GM20000 (cell line): Measurements from ENCODE around the gene NOL4L.

Experiments
- DNase-seq: peaks from one replicate; pipeline ENCODE4 v3.0.0; 2012; ENCODE audit warnings: low spot score
- TF ChIP-seq, protein P1 (sequence below): IDR thresholded peaks from 2 replicates; pipeline ENCODE4 v1.5.1; 2012; ENCODE audit warnings: mild to moderate bottlenecking, control low read depth; ENCODE audit errors: extremely low read depth, missing control alignments

NOL4L gene

DNA sequence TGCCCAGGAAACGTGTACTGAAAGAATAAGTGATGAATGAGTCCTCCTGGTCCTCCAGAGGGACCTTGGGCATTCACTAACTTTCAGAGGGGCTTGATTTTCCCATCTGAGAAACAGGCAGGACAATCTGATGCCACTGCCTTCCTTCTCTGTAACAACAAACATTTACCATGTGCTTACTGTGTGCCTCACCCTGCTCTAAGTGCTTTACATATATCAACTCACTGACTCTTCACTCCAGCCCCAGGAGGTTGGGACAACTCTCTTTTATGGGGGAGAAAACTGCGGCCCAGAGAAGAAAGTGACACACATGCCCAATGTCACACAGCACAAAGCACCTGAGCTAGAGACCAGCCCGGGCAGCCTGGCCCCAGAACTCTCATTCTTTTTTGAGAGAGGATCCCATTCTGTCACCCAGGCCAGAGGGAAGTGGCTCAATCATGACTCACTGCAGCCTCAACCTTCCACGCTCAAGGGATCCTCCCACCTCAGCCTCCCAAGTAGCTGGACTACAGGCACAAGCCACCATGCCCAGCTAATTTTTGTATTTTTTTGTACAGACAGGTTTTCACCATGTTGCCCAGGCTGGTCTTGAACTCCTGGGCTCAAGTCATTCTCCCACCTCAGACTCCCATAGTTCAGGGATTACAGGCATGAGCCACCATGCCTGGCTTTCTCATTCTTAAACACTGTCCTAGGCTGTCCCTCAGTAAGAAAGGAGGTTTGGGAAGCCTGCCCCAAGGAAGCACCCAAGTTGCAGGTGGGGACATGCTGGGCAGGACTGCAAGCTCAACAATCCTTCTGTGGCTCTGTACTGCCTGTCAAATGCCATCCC is 38.0 kb downstream of the NOL4L start:
- TF ChIP-seq, protein P1, sequence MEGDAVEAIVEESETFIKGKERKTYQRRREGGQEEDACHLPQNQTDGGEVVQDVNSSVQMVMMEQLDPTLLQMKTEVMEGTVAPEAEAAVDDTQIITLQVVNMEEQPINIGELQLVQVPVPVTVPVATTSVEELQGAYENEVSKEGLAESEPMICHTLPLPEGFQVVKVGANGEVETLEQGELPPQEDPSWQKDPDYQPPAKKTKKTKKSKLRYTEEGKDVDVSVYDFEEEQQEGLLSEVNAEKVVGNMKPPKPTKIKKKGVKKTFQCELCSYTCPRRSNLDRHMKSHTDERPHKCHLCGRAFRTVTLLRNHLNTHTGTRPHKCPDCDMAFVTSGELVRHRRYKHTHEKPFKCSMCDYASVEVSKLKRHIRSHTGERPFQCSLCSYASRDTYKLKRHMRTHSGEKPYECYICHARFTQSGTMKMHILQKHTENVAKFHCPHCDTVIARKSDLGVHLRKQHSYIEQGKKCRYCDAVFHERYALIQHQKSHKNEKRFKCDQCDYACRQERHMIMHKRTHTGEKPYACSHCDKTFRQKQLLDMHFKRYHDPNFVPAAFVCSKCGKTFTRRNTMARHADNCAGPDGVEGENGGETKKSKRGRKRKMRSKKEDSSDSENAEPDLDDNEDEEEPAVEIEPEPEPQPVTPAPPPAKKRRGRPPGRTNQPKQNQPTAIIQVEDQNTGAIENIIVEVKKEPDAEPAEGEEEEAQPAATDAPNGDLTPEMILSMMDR = no peak
- DNase-seq = no peak

DNA sequence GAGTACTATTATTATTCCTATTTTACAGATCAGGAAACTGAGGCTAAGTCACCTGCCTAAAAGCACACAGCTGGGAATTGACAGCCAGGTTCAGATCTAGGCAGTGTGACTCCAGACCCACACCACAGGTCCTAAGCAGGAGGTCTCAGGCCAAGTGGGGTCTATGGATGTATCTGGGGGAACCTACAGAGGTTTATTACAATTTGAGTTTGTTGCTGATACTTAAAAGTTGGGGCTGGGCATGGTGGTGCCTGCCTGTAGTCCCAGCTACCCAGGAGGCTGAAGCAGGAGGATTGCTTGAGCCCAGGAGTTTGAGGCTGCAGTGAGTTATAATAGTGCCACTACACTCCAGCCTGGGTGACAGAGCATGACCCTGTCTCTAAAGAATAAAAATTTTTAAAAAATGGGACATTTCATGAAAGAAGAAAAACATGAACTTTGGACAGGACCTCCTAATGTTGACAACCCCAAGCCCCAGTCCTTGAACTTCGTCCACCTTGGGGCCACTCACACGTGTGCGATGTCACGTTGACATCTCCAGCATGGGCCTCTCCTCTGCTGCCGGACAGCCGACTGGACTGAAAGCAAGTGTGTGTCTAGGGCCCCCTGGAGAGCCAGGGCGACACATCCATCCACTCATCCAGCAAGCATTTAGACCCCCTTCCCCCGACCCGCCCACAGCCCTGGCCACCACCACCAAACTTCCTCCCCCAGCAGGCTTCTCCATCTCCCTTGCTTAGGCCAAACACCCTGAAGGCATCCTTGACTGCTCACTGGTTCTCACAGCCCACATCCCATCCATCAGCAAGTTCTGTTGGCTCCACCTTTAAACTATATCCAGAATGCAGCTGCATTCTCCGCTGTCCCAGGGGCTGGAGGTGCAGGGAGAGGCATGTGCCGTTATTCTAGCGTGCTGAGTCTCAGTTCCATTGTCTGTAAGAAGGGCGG is 40.0 kb downstream of the NOL4L start:
- TF ChIP-seq, protein P1 = no peak
- DNase-seq = no peak

DNA sequence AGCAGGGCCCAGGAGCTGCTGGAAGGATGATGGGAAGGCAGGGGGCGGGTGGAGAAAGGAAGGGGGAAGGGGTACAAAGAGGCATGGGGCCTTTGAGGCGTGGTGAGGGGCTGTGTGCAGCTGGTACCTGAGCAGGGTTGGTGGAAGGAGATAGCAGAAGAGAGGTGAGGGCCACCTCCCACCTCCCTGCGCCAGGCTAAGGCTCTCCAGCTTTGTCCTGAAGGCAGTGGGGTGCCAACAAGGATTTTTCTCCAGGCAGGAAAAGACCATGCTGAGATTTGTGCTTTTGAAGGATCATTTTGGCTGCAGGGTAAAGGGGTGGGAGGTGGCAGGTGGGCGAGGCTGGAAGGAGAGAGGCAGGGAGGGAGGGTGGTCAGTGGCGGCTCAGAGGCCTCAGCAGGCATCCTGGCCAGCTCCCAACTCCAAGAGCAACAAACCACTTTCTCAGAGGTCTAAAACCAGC is 40.8 kb downstream of the NOL4L start:
- TF ChIP-seq, protein P1 = no peak
- DNase-seq = no peak

DNA sequence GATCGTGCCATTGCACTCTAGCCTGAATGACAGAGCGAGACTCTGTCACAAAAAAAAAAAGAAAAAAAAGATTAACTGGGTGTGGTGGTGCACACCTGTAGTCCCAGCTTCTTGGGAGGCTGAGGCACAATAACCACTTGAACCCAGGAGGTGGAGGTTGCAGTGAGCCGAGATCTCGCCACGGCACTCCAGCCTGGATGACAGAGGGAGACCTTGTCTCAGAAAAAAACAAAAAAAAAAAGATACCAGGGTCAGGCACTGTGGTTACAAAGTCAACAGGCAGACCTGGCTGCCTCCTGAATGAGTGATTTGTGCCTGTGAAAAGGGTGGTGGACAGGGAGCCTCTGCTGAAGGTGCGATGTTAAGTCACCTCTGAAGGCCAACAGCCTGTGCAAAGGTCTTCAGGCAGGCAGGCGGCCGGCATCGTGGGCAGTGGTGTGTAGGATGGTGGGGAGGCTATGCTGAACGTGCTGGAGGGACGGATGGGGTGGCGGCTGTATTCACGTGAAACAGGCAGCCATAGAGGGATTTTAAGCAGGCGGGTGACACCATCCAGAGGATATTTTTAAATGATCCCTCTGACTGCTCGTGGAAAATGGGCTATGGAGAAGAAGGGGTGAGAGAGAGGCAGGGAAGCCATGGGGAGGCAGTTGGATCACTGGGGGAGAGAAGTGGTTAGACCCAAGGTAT is 41.4 kb downstream of the NOL4L start:
- DNase-seq = no peak
- TF ChIP-seq, protein P1 = no peak

DNA sequence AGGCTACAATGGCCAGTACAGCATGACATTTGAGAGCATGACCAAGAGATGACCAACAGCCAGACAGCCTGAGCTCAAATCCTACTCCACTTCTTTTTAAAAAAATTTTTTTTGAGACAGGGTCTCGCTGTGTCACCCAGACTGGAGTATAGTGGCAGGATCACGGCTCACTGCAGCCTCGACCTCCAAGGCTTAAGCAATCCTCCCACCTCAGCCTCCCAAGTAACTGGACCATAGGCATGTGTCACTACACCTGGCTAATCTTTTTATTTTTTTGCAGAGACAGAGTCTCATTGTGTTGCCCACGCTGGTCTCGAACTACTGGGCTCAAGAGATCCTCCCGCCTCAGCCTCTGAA is 42.9 kb downstream of the NOL4L start:
- no peak for DNase-seq
- TF ChIP-seq, protein P1 = no peak

DNA sequence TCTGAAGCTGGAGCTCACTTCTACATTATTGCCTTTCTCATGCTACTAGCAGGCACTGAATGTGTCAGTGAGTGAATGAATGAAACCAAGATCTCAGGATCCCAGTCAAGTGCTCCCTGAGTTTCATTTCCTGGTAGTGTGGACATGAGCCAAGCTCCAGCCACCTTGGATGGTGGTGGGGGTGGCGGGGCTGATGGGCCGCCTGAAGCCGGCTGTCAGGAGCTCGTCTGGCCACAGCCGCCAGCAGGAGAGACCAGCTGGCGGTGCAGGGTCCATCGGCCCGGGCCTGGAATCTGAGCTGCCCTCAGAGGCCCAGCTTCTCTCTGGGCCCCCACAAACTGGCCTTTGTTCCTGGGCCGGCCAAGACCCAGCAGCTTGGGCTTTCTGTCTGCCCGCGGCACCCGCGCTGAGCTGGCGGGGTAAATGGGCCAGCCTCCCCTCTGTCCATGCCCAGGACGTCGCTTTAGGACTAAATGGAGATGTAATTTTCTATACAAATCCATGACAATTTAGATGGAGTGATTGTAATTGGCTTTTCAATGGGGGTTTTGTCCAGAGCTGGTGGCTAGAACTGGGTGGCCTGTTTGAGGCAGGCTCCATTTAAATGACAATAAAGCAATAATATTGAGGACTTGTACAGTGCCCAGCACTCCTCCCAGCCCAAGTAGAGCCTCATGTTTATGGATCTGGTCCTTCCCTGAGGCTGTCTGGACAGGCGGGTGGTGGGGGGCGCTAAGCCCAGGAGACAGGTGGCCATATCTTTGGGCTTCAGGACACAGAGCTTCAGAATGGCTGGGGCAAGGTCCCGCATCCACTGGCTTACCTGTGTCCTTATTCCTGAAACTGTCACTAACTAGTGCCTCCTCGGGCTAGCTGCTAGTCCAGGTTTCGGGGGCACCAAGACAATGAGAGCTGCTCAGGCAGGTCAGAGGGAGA is 43.5 kb downstream of the NOL4L start:
- no peak for DNase-seq
- TF ChIP-seq, protein P1 = no peak
